GM23338 (cell line): ENCODE measurements around the gene SLC38A9. TPM values are rescaled to one million over a fixed set of nuclear protein-coding genes. Genes with fewer than 3 reads are reported as not detected.

Experiments
- ATAC-seq: fragments of 200-7000 bp; cut with Tn5 transposase; 3 replicates; pipeline ENCODE4 v1.9.1; 2020
- DNase-seq: peaks from one replicate; pipeline ENCODE4 v3.0.0-alpha.2; 2015; ENCODE audit warnings: low spot score
- H2AFZ ChIP-seq: fragments of 200-600 bp; sonication (generic); 2 replicates; pipeline ENCODE4 v1.8.0; 2016; ENCODE audit warnings: antibody characterized with exemption, mild to moderate bottlenecking, moderate library complexity
- H3F3A ChIP-seq: fragments of 200-600 bp; sonication (generic); replicated peaks from 2 replicates; pipeline ENCODE4 v1.8.0; 2017; ENCODE audit warnings: antibody characterized with exemption, mixed run types, low read depth
- H3K27ac ChIP-seq: fragments of 200-600 bp; sonication (generic); 2 replicates; pipeline ENCODE4 v1.6.1; 2016; ENCODE audit warnings: low read depth
- H3K27me3 ChIP-seq: fragments of 200-600 bp; sonication (generic); 2 replicates; pipeline ENCODE4 v1.8.0; 2016; ENCODE audit warnings: mild to moderate bottlenecking, mixed run types, moderate library complexity; ENCODE audit not compliant: insufficient read depth
- H3K36me3 ChIP-seq: fragments of 200-600 bp; sonication (generic); 2 replicates; pipeline ENCODE4 v1.8.0; 2016; ENCODE audit warnings: mild to moderate bottlenecking; ENCODE audit not compliant: insufficient read depth
- H3K4me1 ChIP-seq: fragments of 200-600 bp; sonication (generic); 2 replicates; pipeline ENCODE4 v1.8.0; 2016; ENCODE audit warnings: mild to moderate bottlenecking, moderate library complexity; ENCODE audit not compliant: insufficient read depth
- H3K4me2 ChIP-seq: fragments of 200-600 bp; sonication (generic); 2 replicates; pipeline ENCODE4 v1.7.1; 2017; ENCODE audit warnings: mixed run types
- H3K4me3 ChIP-seq: fragments of 200-600 bp; sonication (generic); 2 replicates; pipeline ENCODE4 v1.6.1; 2016; ENCODE audit warnings: mixed run types
- H3K79me2 ChIP-seq: fragments of 200-600 bp; sonication (generic); replicated peaks from 2 replicates; pipeline ENCODE4 v1.8.0; 2017; ENCODE audit warnings: mild to moderate bottlenecking; ENCODE audit not compliant: insufficient read depth
- H3K9me2 ChIP-seq: fragments of 200-600 bp; sonication (generic); 2 replicates; pipeline ENCODE4 v1.8.0; 2017; ENCODE audit not compliant: insufficient read depth
- H4K20me1 ChIP-seq: fragments of 200-600 bp; sonication (generic); replicated peaks from 2 replicates; pipeline ENCODE4 v1.8.0; 2017; ENCODE audit warnings: mild to moderate bottlenecking; ENCODE audit not compliant: insufficient read depth
- H3K27ac Mint-ChIP-seq: 2 replicates; pipeline ENCODE4 v1.8.0; 2020; ENCODE audit warnings: inconsistent platforms, mild to moderate bottlenecking, moderate library complexity, mixed read lengths
- H3K27me3 Mint-ChIP-seq: 3 replicates; pipeline ENCODE4 v1.8.0; 2022; ENCODE audit warnings: low read depth, mild to moderate bottlenecking, moderate library complexity, mixed read lengths, inconsistent platforms; ENCODE audit not compliant: insufficient read depth, poor library complexity
- H3K36me3 Mint-ChIP-seq: 3 replicates; pipeline ENCODE4 v1.8.0; 2021; ENCODE audit warnings: low read depth, mild to moderate bottlenecking, inconsistent platforms, moderate library complexity, mixed read lengths
- H3K4me1 Mint-ChIP-seq: 3 replicates; pipeline ENCODE4 v1.8.0; 2020; ENCODE audit warnings: mild to moderate bottlenecking, inconsistent platforms, mixed read lengths
- H3K4me3 Mint-ChIP-seq: 3 replicates; pipeline ENCODE4 v1.8.0; 2021; ENCODE audit warnings: moderate library complexity, mild to moderate bottlenecking, inconsistent platforms, mixed read lengths
- H3K9me3 Mint-ChIP-seq: 3 replicates; pipeline ENCODE4 v1.8.0; 2020; ENCODE audit warnings: moderate library complexity, mild to moderate bottlenecking, inconsistent platforms, mixed read lengths
- CREB1 ChIP-seq: fragments of 250-450 bp; sonication (Bioruptor Pico); IDR thresholded peaks from 2 replicates; pipeline ENCODE4 v1.5.0; 2020; ENCODE audit warnings: low read depth, mild to moderate bottlenecking, moderate library complexity
- CTCF ChIP-seq, 2 experiments: fragments of 200-600 bp in 1 of 2; sonication (generic) in 1 of 2; conservative IDR thresholded peaks; 2 replicates each; pipeline versions ENCODE4 v1.5.1 to v1.6.1; 2016 to 2017; ENCODE audit warnings: antibody characterized with exemption in 2 of 2, low read depth in 2 of 2, mild to moderate bottlenecking in 2 of 2, moderate library complexity in 1 of 2
- ETS1 ChIP-seq: IDR thresholded peaks from 2 replicates; pipeline ENCODE4 v1.6.1; 2016; ENCODE audit warnings: antibody characterized with exemption
- EZH2 ChIP-seq: fragments of 200-600 bp; sonication (generic); IDR thresholded peaks from one replicate; pipeline ENCODE4 v1.8.0; 2017; ENCODE audit warnings: antibody characterized with exemption, mild to moderate bottlenecking, low read depth; ENCODE audit not compliant: unreplicated experiment
- EZH2phosphoT487 ChIP-seq: fragments of 200-600 bp; sonication (generic); IDR thresholded peaks from one replicate; pipeline ENCODE4 v1.8.1; 2018; ENCODE audit warnings: antibody characterized with exemption; ENCODE audit not compliant: unreplicated experiment
- JUNB ChIP-seq: IDR thresholded peaks from one replicate; pipeline ENCODE4 v1.6.1; 2016; ENCODE audit warnings: antibody characterized with exemption; ENCODE audit not compliant: unreplicated experiment
- NANOG ChIP-seq: IDR thresholded peaks from 2 replicates; pipeline ENCODE4 v1.6.1; 2016; ENCODE audit warnings: antibody characterized with exemption, borderline replicate concordance
- POLR2AphosphoS5 ChIP-seq: IDR thresholded peaks from 2 replicates; pipeline ENCODE4 v1.6.1; 2016; ENCODE audit warnings: antibody characterized with exemption, low read depth
- REST ChIP-seq: IDR thresholded peaks from one replicate; pipeline ENCODE4 v1.6.1; 2018; ENCODE audit warnings: antibody characterized with exemption; ENCODE audit not compliant: unreplicated experiment
- STAT1 ChIP-seq: IDR thresholded peaks from one replicate; pipeline ENCODE4 v1.6.1; 2016; ENCODE audit warnings: antibody characterized with exemption; ENCODE audit not compliant: unreplicated experiment
- ZNF114 ChIP-seq: fragments of 250-450 bp; sonication (Bioruptor Pico); IDR thresholded peaks from 2 replicates; pipeline ENCODE4 v1.5.0; 2020; ENCODE audit warnings: mild to moderate bottlenecking, moderate library complexity
- ZNF331 ChIP-seq: fragments of 250-450 bp; sonication (Bioruptor Pico); IDR thresholded peaks from 2 replicates; pipeline ENCODE4 v1.5.0; 2020; ENCODE audit warnings: low read depth, mild to moderate bottlenecking, moderate library complexity
- ZNF462 ChIP-seq: fragments of 250-450 bp; sonication (Bioruptor Pico); IDR thresholded peaks from 2 replicates; pipeline ENCODE4 v1.5.0; 2020; ENCODE audit warnings: mild to moderate bottlenecking, moderate library complexity
- polyA plus RNA-seq: library from polyadenylated mRNA; unstranded; fragments of >200 nt; fragmentation: Nextera tagmentation; extraction: Ambion mirVana; gene quantifications from 2 replicates; pipeline ENCODE4 v1.2.1, GENCODE V29; 2016
- total RNA-seq: library from RNA; depleted of rRNA; stranded (reverse); fragments of >200 nt; shearing (Covaris generic); gene quantifications from 2 replicates; pipeline ENCODE4 v1.2.3, GENCODE V29; 2014

SLC38A9 gene
- total and polyA plus RNA-seq, 2 experiments from 2014 or later: 30.8 to 64.8 TPM

- Mint-ChIP-seq H3K4me1 (peaks cover 12% of the 10 kb centered on the region), H3K4me3 (no peak overlapping the region), H3K27ac (peak overlapping the region; percentile 72; the same call in 1 of the 2 replicates), H3K36me3 (no peaks in the 10 kb centered on the region), H3K27me3 (peaks cover 6% of the 10 kb centered on the region), H3K9me3 (no peaks in the 10 kb centered on the region; the same call in 2 of the 3 replicates)
- Histone ChIP-seq H3K36me3 (no peaks in the 10 kb centered on the region), H3K4me2 (no peak overlapping the region), H3K27me3 (no peaks in the 10 kb centered on the region), H3K4me1 (peaks cover 9% of the 10 kb centered on the region), H2AFZ (no peak overlapping the region), H3K4me3 (no peak overlapping the region), H3F3A (0 out of 2 replicates have a peak, but pooled peaks cover 2% of the 10 kb centered on the region), H3K79me2 (no peaks in the 10 kb centered on the region), H3K9me2 (no peaks in the 10 kb centered on the region), H4K20me1 (no peaks in the 10 kb centered on the region), H3K27ac (no peak overlapping the region)
- DNase-seq (no peak), ATAC-seq (no peak)
- no peak for TF ChIP-seq ZNF331 (CRISPR knock-in tag)
- TF ChIP-seq EZH2: no peak
- no peak for TF ChIP-seq ZNF114 (CRISPR knock-in tag)
- no peak for TF ChIP-seq ZNF462 (CRISPR knock-in tag)
- no peak for TF ChIP-seq CREB1 (CRISPR knock-in tag)
- TF ChIP-seq POLR2AphosphoS5: no peak
- no peak for TF ChIP-seq ETS1
- no peak for TF ChIP-seq STAT1
- no peak for TF ChIP-seq JUNB
- TF ChIP-seq EZH2phosphoT487: no peak
- no peak for TF ChIP-seq CTCF (conservative IDR thresholded peaks at IDR 0.05; ENCODE audit: low read depth in 2 of 2)
- no peak for TF ChIP-seq REST
- no peak for TF ChIP-seq NANOG
Measured at GRCh38 chr5:55583578-55583977, 128.5 kb downstream of the SLC38A9 start.
